ENCODE results near the gene ABI3BP. TPM values are rescaled to one million over a fixed set of nuclear protein-coding genes. Genes with fewer than 3 reads are reported as not detected.

The ABI3BP gene
- total RNA-seq, 1 donor from 2014 or later, result 1.1 TPM

- no peak overlapping the region for H3K27ac Mint-ChIP-seq (ENCODE audit: unreplicated experiment)
- H3K4me1 ChIP-seq (ENCODE audit: insufficient read depth, low read length), result peaks cover 15% of the 10 kb centered on the region
- H4K20me1 ChIP-seq (ENCODE audit: insufficient read depth, low read length), result no peaks in the 10 kb centered on the region
- H3K9me3 Mint-ChIP-seq (ENCODE audit: unreplicated experiment), result peaks cover 10% of the 10 kb centered on the region
- no peaks in the 10 kb centered on the region for H3K27me3 ChIP-seq (ENCODE audit: insufficient read depth, low read length)
- H3K4me3 ChIP-seq (ENCODE audit: insufficient read depth, low read depth, low read length), result no peak overlapping the region
- H3K36me3 Mint-ChIP-seq (ENCODE audit: low read depth, unreplicated experiment), result no peaks in the 10 kb centered on the region
- no peaks in the 10 kb centered on the region for H3K36me3 ChIP-seq (ENCODE audit: insufficient read depth, low read length)
- no peak for FAIRE-seq
- H3K79me2 ChIP-seq (ENCODE audit: insufficient read depth, low read length), result no peaks in the 10 kb centered on the region
- H3K4me3 Mint-ChIP-seq (ENCODE audit: unreplicated experiment), result no peak overlapping the region
- H3K27me3 Mint-ChIP-seq (ENCODE audit: low read depth, unreplicated experiment), result no peaks in the 10 kb centered on the region
- H3K4me2 ChIP-seq (ENCODE audit: low read length), result no peak overlapping the region
- H3K4me1 Mint-ChIP-seq (ENCODE audit: low read depth, unreplicated experiment), result peaks cover 5% of the 10 kb centered on the region
- no peak overlapping the region for H3K27ac ChIP-seq (ENCODE audit: low read depth, low read length)
- no peak overlapping the region for H3K9ac ChIP-seq (ENCODE audit: low read length)
- DNase-seq (ENCODE audit: low read depth), result peak; percentile 59
- TF ChIP-seq EZH2 (IDR thresholded peaks at IDR 0.05; ENCODE audit: insufficient read depth, low read length) (no peak), CTCF (IDR thresholded peaks at IDR 0.05; ENCODE audit: insufficient read depth, low read depth, low read length) (no peak)
- no peak overlapping the region for H2AFZ ChIP-seq (ENCODE audit: low read depth, low read length)
- peaks cover 2% of the 10 kb centered on the region for H3K9me3 ChIP-seq (ENCODE audit: insufficient read depth, low read depth, low read length)
These were observed 210.3 kb downstream of the ABI3BP start for GRCh38 chr3:100782906-100783305.

GRCh38 chr3:100782348-100782747 lies 210.9 kb downstream of the ABI3BP start:
- Mint-ChIP-seq H3K4me1 (ENCODE audit: low read depth, unreplicated experiment) (peaks cover 7% of the 10 kb centered on the region), H3K27ac (ENCODE audit: unreplicated experiment) (no peak overlapping the region), H3K4me3 (ENCODE audit: unreplicated experiment) (no peak overlapping the region), H3K9me3 (ENCODE audit: unreplicated experiment) (peaks cover 9% of the 10 kb centered on the region), H3K27me3 (ENCODE audit: low read depth, unreplicated experiment) (no peaks in the 10 kb centered on the region), H3K36me3 (ENCODE audit: low read depth, unreplicated experiment) (no peaks in the 10 kb centered on the region)
- H3K9ac ChIP-seq (ENCODE audit: low read length), result no peak overlapping the region
- H3K36me3 ChIP-seq (ENCODE audit: insufficient read depth, low read length), result no peaks in the 10 kb centered on the region
- no peak for FAIRE-seq
- peak overlapping the region; percentile 13 for H3K4me2 ChIP-seq (ENCODE audit: low read length)
- H2AFZ ChIP-seq (ENCODE audit: low read depth, low read length), result no peak overlapping the region
- H3K27me3 ChIP-seq (ENCODE audit: insufficient read depth, low read length), result no peaks in the 10 kb centered on the region
- peaks cover 2% of the 10 kb centered on the region for H3K9me3 ChIP-seq (ENCODE audit: insufficient read depth, low read depth, low read length)
- H3K79me2 ChIP-seq (ENCODE audit: insufficient read depth, low read length), result no peaks in the 10 kb centered on the region
- no peak for DNase-seq (ENCODE audit: low read depth)
- no peak overlapping the region for H3K27ac ChIP-seq (ENCODE audit: low read depth, low read length)
- H3K4me1 ChIP-seq (ENCODE audit: insufficient read depth, low read length), result peaks cover 20% of the 10 kb centered on the region
- H4K20me1 ChIP-seq (ENCODE audit: insufficient read depth, low read length), result no peaks in the 10 kb centered on the region
- H3K4me3 ChIP-seq (ENCODE audit: insufficient read depth, low read depth, low read length), result no peak overlapping the region
- TF ChIP-seq EZH2 (IDR thresholded peaks at IDR 0.05; ENCODE audit: insufficient read depth, low read length), result no peak
- no peak for TF ChIP-seq CTCF (IDR thresholded peaks at IDR 0.05; ENCODE audit: insufficient read depth, low read depth, low read length)

GRCh38 chr3:100781301-100781700 lies 211.9 kb downstream of the ABI3BP start:
- Histone ChIP-seq H2AFZ (ENCODE audit: low read depth, low read length) (no peak overlapping the region), H3K27me3 (ENCODE audit: insufficient read depth, low read length) (no peaks in the 10 kb centered on the region), H4K20me1 (ENCODE audit: insufficient read depth, low read length) (no peaks in the 10 kb centered on the region), H3K4me3 (ENCODE audit: insufficient read depth, low read depth, low read length) (no peak overlapping the region), H3K4me1 (ENCODE audit: insufficient read depth, low read length) (peaks cover 30% of the 10 kb centered on the region), H3K36me3 (ENCODE audit: insufficient read depth, low read length) (no peaks in the 10 kb centered on the region), H3K79me2 (ENCODE audit: insufficient read depth, low read length) (no peaks in the 10 kb centered on the region), H3K9me3 (ENCODE audit: insufficient read depth, low read depth, low read length) (peaks cover 2% of the 10 kb centered on the region), H3K4me2 (ENCODE audit: low read length) (peak overlapping the region; percentile 24), H3K27ac (ENCODE audit: low read depth, low read length) (no peak overlapping the region), H3K9ac (ENCODE audit: low read length) (no peak overlapping the region)
- H3K27me3 Mint-ChIP-seq (ENCODE audit: low read depth, unreplicated experiment), result no peaks in the 10 kb centered on the region
- H3K27ac Mint-ChIP-seq (ENCODE audit: unreplicated experiment), result no peak overlapping the region
- H3K4me1 Mint-ChIP-seq (ENCODE audit: low read depth, unreplicated experiment), result peaks cover 10% of the 10 kb centered on the region
- H3K36me3 Mint-ChIP-seq (ENCODE audit: low read depth, unreplicated experiment), result no peaks in the 10 kb centered on the region
- H3K9me3 Mint-ChIP-seq (ENCODE audit: unreplicated experiment), result peaks cover 9% of the 10 kb centered on the region
- FAIRE-seq (no peak), DNase-seq (ENCODE audit: low read depth) (peak; percentile 72)
- TF ChIP-seq CTCF (IDR thresholded peaks at IDR 0.05; ENCODE audit: insufficient read depth, low read depth, low read length) (no peak), EZH2 (IDR thresholded peaks at IDR 0.05; ENCODE audit: insufficient read depth, low read length) (no peak)
- H3K4me3 Mint-ChIP-seq (ENCODE audit: unreplicated experiment), result no peak overlapping the region

All from astrocyte (in vitro differentiated cells and primary cell).